Activated CD8-positive, alpha-beta memory T cell treated with anti-CD3 and anti-CD28 coated beads for 1 hour (primary cell): ENCODE data around the gene NAXD.
"Not testable (repeated sequence)": the region's sequence is repeated elsewhere in the genome, so short reads cannot be mapped to it uniquely, and the experiment has no call there.

Experiments
- DNase-seq, 2 donors: peaks; one replicate each; pipeline ENCODE4 v3.0.0-alpha.2; 2020; ENCODE audit warnings: low read depth in 1 of 2; ENCODE audit errors: extremely low read depth in 1 of 2

Gene NAXD

GRCh38 chr13:110593430-110594130 is 21.8 kb upstream of the NAXD start:
- no peak for DNase-seq

GRCh38 chr13:110597041-110597689 is 18.2 kb upstream of the NAXD start:
- no peak for DNase-seq

GRCh38 chr13:110600261-110600819 is 15.0 kb upstream of the NAXD start:
- DNase-seq: no peak

- no peak for DNase-seq
These were observed 14.4 kb upstream of the NAXD start for GRCh38 chr13:110600980-110601379.

- no peak for DNase-seq
These were observed 10.2 kb upstream of the NAXD start for GRCh38 chr13:110605132-110605531.

- not testable (repeated sequence) for DNase-seq
These were observed 9.1 kb upstream of the NAXD start for GRCh38 chr13:110606281-110606680.

GRCh38 chr13:110607675-110608224 is 7.6 kb upstream of the NAXD start:
- DNase-seq: no peak

- DNase-seq: no peak
These were observed 4.3 kb upstream of the NAXD start for GRCh38 chr13:110610955-110611595.

- DNase-seq: no peak
These were observed 382 bp upstream of the NAXD start for GRCh38 chr13:110615005-110615321.

GRCh38 chr13:110616103-110617101 is 1.1 kb downstream of the NAXD start:
- no peak for DNase-seq

- DNase-seq: no peak
These were observed 2.2 kb downstream of the NAXD start for GRCh38 chr13:110617321-110618072.

GRCh38 chr13:110618167-110618566 is 2.8 kb downstream of the NAXD start:
- no peak for DNase-seq

- DNase-seq: no peak
These were observed 3.4 kb downstream of the NAXD start for GRCh38 chr13:110618780-110619179.

GRCh38 chr13:110620596-110620995 is 5.3 kb downstream of the NAXD start:
- no peak for DNase-seq

GRCh38 chr13:110624766-110625756 is 9.7 kb downstream of the NAXD start:
- no peak for DNase-seq

- DNase-seq: no peak
These were observed 10.5 kb downstream of the NAXD start for GRCh38 chr13:110625771-110626321.

- DNase-seq: no peak
These were observed 11.2 kb downstream of the NAXD start for GRCh38 chr13:110626521-110626920.

GRCh38 chr13:110627351-110627750 is 12.0 kb downstream of the NAXD start:
- DNase-seq: no peak
